ENCODE results near the gene RNF126. TPM values are rescaled to one million over a fixed set of nuclear protein-coding genes. Genes with fewer than 3 reads are reported as not detected.

The RNF126 gene
- total RNA-seq, 2 donors from 2014 or later = 23.3 to 45.8 TPM

DNA sequence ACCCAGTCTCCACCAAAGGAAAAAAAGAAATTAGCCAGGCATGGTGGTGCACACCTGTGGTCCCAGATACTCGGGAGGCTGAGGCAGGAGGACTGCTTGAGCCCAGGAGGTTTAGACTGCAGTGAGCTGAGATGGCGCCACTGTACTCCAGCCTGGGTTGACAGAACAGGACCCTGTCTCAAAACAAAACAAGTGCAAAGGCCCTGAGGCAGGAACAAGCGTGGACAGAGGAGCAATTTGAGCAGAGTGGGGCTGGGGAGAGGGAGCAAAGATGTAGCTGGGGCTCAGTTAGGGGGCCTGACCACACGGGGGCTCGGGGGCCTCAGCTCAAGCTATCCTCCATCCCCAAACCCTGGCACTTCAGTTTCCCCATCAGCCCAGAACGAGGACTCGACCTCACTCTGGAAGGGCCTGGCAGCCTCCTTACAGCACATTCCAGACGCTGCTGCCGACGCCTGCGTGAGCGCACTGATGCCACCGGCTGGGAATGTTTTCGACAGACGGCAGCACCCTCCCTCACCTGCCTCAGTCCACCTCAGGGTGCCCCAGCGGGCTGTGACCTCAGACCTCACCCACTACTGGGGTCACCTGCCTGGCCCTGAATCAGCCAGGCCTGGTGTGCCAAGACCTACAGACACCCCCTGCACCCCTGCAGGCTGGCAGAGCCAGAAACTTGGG is 27.9 kb downstream of the RNF126 start:
- Histone ChIP-seq H3K4me3 (no peak overlapping the region), H3K4me1 (peaks cover 40% of the 10 kb centered on the region), H3K27me3 (no peaks in the 10 kb centered on the region), H3K27ac (no peak overlapping the region), H3K36me3 (replicated peaks in 1 of 2; ENCODE audit: insufficient read depth in 1 of 2, low read depth in 2 of 2) (no peaks in the 10 kb centered on the region), H3K9me3 (no peaks in the 10 kb centered on the region)
- WGBS, 2 donors = 80 to 91% methylated on average over 10 of the region's 16 CpGs
- intact Hi-C loops (cut with DNase I) = no loop called here
- TF ChIP-seq, protein P1, sequence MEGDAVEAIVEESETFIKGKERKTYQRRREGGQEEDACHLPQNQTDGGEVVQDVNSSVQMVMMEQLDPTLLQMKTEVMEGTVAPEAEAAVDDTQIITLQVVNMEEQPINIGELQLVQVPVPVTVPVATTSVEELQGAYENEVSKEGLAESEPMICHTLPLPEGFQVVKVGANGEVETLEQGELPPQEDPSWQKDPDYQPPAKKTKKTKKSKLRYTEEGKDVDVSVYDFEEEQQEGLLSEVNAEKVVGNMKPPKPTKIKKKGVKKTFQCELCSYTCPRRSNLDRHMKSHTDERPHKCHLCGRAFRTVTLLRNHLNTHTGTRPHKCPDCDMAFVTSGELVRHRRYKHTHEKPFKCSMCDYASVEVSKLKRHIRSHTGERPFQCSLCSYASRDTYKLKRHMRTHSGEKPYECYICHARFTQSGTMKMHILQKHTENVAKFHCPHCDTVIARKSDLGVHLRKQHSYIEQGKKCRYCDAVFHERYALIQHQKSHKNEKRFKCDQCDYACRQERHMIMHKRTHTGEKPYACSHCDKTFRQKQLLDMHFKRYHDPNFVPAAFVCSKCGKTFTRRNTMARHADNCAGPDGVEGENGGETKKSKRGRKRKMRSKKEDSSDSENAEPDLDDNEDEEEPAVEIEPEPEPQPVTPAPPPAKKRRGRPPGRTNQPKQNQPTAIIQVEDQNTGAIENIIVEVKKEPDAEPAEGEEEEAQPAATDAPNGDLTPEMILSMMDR (IDR thresholded peaks at IDR 0.05) = no peak
- no peak for TF ChIP-seq POLR2A (IDR thresholded peaks at IDR 0.05)
- ATAC-seq (no peak), DNase-seq (no peak)

DNA sequence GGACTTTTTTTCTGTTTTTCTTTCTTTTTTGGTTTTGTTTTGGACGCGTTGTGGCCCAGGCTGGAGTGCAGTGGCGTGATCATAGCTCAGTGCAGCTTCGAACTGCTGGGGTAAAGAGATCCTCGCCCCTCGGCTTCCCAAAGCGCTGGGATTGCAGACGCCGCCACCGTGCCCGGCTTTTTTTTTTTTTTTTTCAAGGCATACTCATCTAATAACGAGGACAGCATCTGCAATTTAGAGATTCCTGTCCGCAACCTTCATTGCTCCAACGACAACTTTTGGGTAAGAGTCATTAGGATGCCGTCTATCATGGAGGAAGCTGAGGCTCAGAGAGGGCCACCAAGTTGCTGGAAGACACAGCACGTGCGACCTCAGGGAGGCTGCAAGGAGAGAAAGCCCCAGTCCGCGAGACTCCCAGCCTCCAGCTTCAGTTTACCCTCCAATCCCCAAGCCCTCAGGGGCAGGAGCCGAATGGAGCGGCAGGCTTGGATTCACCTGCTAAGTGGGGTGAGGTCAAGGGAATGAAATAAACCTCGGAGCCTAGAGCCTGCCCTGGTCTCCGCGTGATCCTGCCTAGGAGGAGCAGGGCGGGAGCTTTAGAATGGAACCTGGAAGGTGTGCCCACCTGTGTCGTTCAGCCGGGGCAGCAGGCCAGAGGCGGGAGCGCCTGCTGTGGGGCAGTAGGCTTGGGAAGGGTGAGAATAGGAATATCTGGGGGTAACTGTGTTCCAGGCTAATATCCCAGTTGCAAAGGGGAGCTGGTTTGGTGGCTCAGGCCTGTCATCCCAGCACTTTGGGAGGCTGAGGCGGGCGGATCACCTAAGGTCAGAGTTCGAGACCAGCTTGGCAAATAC is 29.0 kb downstream of the RNF126 start:
- Histone ChIP-seq H3K36me3 (replicated peaks in 1 of 2; ENCODE audit: insufficient read depth in 1 of 2, low read depth in 2 of 2) (no peaks in the 10 kb centered on the region), H3K27ac (peak overlapping the region in 3 of 4 donors; percentile 38 to 66 (median 60)), H3K27me3 (no peaks in the 10 kb centered on the region), H3K4me1 (peaks cover 33% of the 10 kb centered on the region), H3K9me3 (no peaks in the 10 kb centered on the region), H3K4me3 (peak overlapping the region; percentile 8 to 87)
- DNase-seq = no peak
- intact Hi-C loops (cut with DNase I) = no loop called here
- ATAC-seq = peak; percentile 2
- TF ChIP-seq, protein P1 (IDR thresholded peaks at IDR 0.05) = peak in 1 of 7 experiments; percentile 2
- TF ChIP-seq POLR2A (IDR thresholded peaks at IDR 0.05) = no peak
- 19 to 21% methylated on average over 25 to 32 of the region's 32 CpGs for WGBS, 2 donors

DNA sequence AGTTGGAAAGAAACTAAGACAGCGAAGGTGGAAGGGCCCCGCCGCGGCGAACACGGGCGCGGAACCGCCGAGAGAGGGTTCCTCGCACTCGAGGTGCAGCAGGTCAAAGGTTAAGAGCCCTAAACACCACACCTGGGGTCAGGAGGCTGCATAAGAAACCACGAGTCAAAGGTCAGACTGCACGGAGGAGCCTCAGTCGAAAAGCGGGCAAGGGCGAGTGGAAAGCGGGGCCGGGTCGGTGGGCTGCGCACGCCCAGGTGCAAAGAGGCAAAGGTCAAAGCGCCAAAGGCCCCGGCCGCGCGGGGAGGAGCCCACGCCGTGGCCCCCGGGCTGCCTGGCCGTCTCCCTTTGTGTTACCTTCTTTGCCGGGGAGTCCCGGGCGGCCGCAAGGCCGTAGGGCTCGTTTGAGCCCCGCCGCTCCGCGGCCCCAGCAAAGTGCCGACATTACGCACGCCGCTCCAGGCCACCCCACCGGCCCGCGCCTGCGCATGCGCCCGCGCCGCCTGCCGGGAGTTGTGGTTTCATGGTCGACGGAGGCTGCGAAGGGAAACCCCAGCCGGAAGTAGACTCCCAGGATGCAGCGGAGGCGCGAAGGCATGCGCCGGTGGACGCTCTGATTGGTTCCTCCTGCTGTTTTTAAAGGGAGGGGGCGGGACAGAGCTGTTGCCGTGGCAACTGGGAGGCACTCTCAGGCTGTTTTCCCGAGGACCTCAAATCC is 29.8 kb downstream of the RNF126 start, which contains the start of gene POLRMT:
Gene POLRMT (minus strand): TSS at position 470 of the 718 bp plus-strand sequence. CDS start 25 bp downstream, at position 445.
- Histone ChIP-seq H3K36me3 (replicated peaks in 1 of 2; ENCODE audit: insufficient read depth in 1 of 2, low read depth in 2 of 2) (no peaks in the 10 kb centered on the region), H3K27ac (peak within 1 kb of the TSS in 3 of 4 donors; percentile 38 to 66 (median 60)), H3K4me1 (peaks cover 27% of the 10 kb centered on the region), H3K4me3 (peak within 1 kb of the TSS; percentile 53 to 87), H3K9me3 (no peaks in the 10 kb centered on the region), H3K27me3 (no peaks in the 10 kb centered on the region)
- WGBS, 2 donors = 0% methylated on average over 16 to 64 of the region's 67 CpGs
- intact Hi-C loops (cut with DNase I) = no loop called here
- peak in 2 of 3 donors; percentile 29 to 46 for TF ChIP-seq POLR2A (IDR thresholded peaks at IDR 0.05)
- TF ChIP-seq, protein P1 (IDR thresholded peaks at IDR 0.05) = peak in 5 of 7 experiments; percentile 9 to 53 (median 32)
- peak; percentile 100 for ATAC-seq
- peak; percentile 98 to 99 (median 99) for DNase-seq

DNA sequence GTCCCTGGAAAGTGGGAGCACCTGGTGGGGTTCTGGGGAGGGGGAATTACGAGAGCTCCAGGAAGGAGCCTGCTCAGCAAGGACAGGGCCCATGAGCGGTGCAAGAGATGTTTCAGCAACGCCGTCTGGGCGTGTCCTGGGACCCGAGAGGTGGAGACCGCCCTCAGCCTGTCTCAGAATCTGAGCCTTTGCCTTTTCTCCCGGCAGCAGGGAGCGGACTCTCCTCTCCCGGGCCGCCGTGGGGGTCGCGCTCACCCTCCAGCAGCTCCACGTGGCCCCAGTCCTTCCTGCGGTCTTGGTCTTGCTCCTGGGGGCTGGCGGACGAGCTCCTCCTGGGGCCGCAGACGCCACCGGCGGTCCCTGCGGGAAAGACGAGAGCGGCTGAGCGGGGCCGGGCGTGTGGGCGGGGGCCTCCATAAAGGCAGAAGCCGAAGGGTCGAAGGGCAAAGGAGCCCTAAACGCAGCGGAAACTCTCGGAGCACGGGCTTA is 30.4 kb downstream of the RNF126 start:
- Histone ChIP-seq H3K27ac (peak overlapping the region in 2 of 4 donors; percentile 47 to 60), H3K4me3 (peak overlapping the region; percentile 53 to 87), H3K4me1 (peaks cover 27% of the 10 kb centered on the region), H3K27me3 (no peaks in the 10 kb centered on the region), H3K36me3 (replicated peaks in 1 of 2; ENCODE audit: insufficient read depth in 1 of 2, low read depth in 2 of 2) (no peaks in the 10 kb centered on the region), H3K9me3 (no peaks in the 10 kb centered on the region)
- ATAC-seq (no peak), DNase-seq (no peak)
- WGBS, 2 donors = 3% methylated on average over 6 to 35 of the region's 35 CpGs
- no peak for TF ChIP-seq POLR2A (IDR thresholded peaks at IDR 0.05)
- TF ChIP-seq, protein P1 (IDR thresholded peaks at IDR 0.05) = no peak
- intact Hi-C loops (cut with DNase I) = no loop called here

Measured in body of pancreas (tissue), 4 donors.